ENCODE measurements around the gene PKIG. TPM values are rescaled to one million over a fixed set of nuclear protein-coding genes. Genes with fewer than 3 reads are reported as not detected.

Gene PKIG
- total and polyA plus RNA-seq, 2 donors (not counting 3 experiments of a cell fraction or from before 2014, with no cell fraction given) = 135 to 167 TPM

DNA sequence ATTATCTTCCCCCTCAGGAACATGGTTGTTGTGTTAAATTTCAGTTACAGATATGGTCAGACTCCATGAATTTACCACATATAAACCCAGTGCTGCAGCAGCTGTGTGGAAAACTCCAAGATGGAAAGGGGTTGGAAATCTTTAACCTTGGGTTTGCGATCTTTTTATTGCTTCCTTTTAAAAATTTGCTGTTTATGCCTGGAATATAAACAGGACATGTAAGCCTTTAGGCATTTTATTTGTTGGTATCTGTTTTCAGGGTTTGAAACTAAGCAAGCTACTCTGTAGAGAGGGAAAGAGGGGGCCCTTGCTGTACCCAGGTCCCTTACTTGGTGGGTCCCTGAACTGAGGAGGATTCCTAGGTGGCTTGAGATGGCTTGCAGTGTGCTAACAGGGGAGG, 778 bp downstream of the PKIG start:
- no peak overlapping the region for H2AFZ ChIP-seq (ENCODE audit: low read depth, low read length)
- H4K20me1 ChIP-seq (replicated peaks; ENCODE audit: control insufficient read depth, extremely low read depth, insufficient read depth, low read length) = no peaks in the 10 kb centered on the region
- ChIA-PET CTCF (interaction anchor here (0.9 to 2.8 kb wide), 12 partner anchors 8 to 51 kb away, joined by 3 to 16 read pairs (median 4); no protein-coding TSS in a partner anchor), POLR2A (interaction anchor here (0.8 to 1.2 kb wide), 2 partner anchors 14 to 19 kb away, joined by 4 read pairs; no protein-coding TSS in a partner anchor)
- H3K4me3 ChIP-seq (replicated peaks in 1 of 3; ENCODE audit: insufficient read depth in 1 of 3, low read depth in 1 of 3, low read length in 3 of 3) = peak overlapping the region; percentile 48 to 94 (median 84)
- no TSS peak for BruUV-seq (replicated peaks)
- FAIRE-seq (no peak), DNase-seq (ENCODE audit: low read depth, low spot score) (peak; percentile 59)
- intact Hi-C loops (cut with micrococcal nuclease) (loop anchor here (1.0 to 2.0 kb wide), 3 partner anchors 15 to 60 kb away; partner anchors contain the start of gene SERINC3), dilution Hi-C loops (cut with MboI; ENCODE audit: extremely low pct_ligation_motif_present, low sequenced_read_pairs) (no loop called here)
- peak overlapping the region; percentile 96 for H3K27ac ChIP-seq (ENCODE audit: insufficient read depth, low read depth, low read length)
- H3K36me3 ChIP-seq (ENCODE audit: control insufficient read depth in 2 of 2, extremely low read depth in 1 of 2, insufficient read depth in 2 of 2, low read length in 2 of 2) = no peaks in the 10 kb centered on the region
- peaks cover 83% of the 10 kb centered on the region for H3K4me1 ChIP-seq (ENCODE audit: control insufficient read depth, extremely low read depth, insufficient read depth, low read length)
- TF ChIP-seq EZH2 (IDR thresholded peaks at IDR 0.05; ENCODE audit: borderline replicate concordance, low read depth, low read length, severe bottlenecking) (no peak), GATA2 (IDR thresholded peaks at IDR 0.05; ENCODE audit: insufficient read depth, insufficient read length, low read depth, low read length) (no peak), POLR2AphosphoS5 (IDR thresholded peaks at IDR 0.05; ENCODE audit: insufficient read depth, low read depth, low read length) (no peak), POLR2A (IDR thresholded peaks at IDR 0.05; ENCODE audit: low read depth, low read length) (no peak), MYC (IDR thresholded peaks at IDR 0.05; ENCODE audit: low read depth, low read length) (no peak), FOS (IDR thresholded peaks at IDR 0.05; ENCODE audit: borderline replicate concordance, insufficient read depth, low read length) (no peak), JUN (IDR thresholded peaks at IDR 0.05; ENCODE audit: borderline replicate concordance, insufficient read depth, insufficient read length, low read depth) (no peak)
- TF ChIP-seq, protein P1, sequence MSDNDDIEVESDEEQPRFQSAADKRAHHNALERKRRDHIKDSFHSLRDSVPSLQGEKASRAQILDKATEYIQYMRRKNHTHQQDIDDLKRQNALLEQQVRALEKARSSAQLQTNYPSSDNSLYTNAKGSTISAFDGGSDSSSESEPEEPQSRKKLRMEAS (IDR thresholded peaks at IDR 0.05; ENCODE audit: insufficient read depth, insufficient read length) = no peak
- TF ChIP-seq, protein P2, sequence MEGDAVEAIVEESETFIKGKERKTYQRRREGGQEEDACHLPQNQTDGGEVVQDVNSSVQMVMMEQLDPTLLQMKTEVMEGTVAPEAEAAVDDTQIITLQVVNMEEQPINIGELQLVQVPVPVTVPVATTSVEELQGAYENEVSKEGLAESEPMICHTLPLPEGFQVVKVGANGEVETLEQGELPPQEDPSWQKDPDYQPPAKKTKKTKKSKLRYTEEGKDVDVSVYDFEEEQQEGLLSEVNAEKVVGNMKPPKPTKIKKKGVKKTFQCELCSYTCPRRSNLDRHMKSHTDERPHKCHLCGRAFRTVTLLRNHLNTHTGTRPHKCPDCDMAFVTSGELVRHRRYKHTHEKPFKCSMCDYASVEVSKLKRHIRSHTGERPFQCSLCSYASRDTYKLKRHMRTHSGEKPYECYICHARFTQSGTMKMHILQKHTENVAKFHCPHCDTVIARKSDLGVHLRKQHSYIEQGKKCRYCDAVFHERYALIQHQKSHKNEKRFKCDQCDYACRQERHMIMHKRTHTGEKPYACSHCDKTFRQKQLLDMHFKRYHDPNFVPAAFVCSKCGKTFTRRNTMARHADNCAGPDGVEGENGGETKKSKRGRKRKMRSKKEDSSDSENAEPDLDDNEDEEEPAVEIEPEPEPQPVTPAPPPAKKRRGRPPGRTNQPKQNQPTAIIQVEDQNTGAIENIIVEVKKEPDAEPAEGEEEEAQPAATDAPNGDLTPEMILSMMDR (IDR thresholded peaks at IDR 0.05; ENCODE audit: extremely low read depth in 1 of 2, insufficient read depth in 1 of 2, low read depth in 1 of 2, low read length in 2 of 2) = no peak
- no peaks in the 10 kb centered on the region for H3K9me3 ChIP-seq (replicated peaks; ENCODE audit: control insufficient read depth, insufficient read depth, low read length)
- H3K4me2 ChIP-seq (ENCODE audit: insufficient read depth, low read length) = peak overlapping the region; percentile 98
- H3K9ac ChIP-seq (replicated peaks; ENCODE audit: extremely low read depth, insufficient read depth, low read length) = peak overlapping the region; percentile 97
- H3K27me3 ChIP-seq (ENCODE audit: control insufficient read depth in 2 of 2, insufficient read depth in 2 of 2, low read length in 2 of 2) = no peaks in the 10 kb centered on the region
- H3K9me1 ChIP-seq (replicated peaks; ENCODE audit: control insufficient read depth, extremely low read depth, insufficient read depth, low read length) = no peaks in the 10 kb centered on the region
- H3K79me2 ChIP-seq (ENCODE audit: control insufficient read depth, insufficient read depth, low read length) = peaks cover 69% of the 10 kb centered on the region
